Heart right ventricle (tissue), 16 donors: ENCODE measurements around the gene DAPK1. TPM values are rescaled to one million over a fixed set of nuclear protein-coding genes. Genes with fewer than 3 reads are reported as not detected.

ENCODE experiments used
- ATAC-seq, 8 donors: fragments of 200-7000 bp; cut with Tn5 transposase; one replicate each; pipeline ENCODE4 v1.9.1; 2020; ENCODE audit warnings: mild to moderate bottlenecking in 8 of 8, moderate library complexity in 8 of 8, moderate number of reproducible peaks in 1 of 8
- DNase-seq, 2 donors: peaks; one replicate each; pipeline ENCODE4 v3.0.0-alpha.2; 2020
- H3K27ac ChIP-seq, 10 donors: fragments of 200-600 bp; sonication (generic) in 2 of 10; one replicate each; pipeline versions ENCODE4 v1.5.0 to v1.8.0; 2020 to 2022; ENCODE audit warnings: mild to moderate bottlenecking in 3 of 10
- H3K27me3 ChIP-seq, 7 donors: fragments of 200-600 bp; one replicate each; pipeline ENCODE4 v1.8.0; 2021 to 2022; ENCODE audit warnings: mild to moderate bottlenecking in 2 of 7
- H3K36me3 ChIP-seq, 9 donors: fragments of 200-600 bp; sonication (generic) in 1 of 9; one replicate each; pipeline versions ENCODE4 v1.5.0 to v1.8.0; 2020 to 2022; ENCODE audit warnings: mild to moderate bottlenecking in 2 of 9
- H3K4me1 ChIP-seq, 9 donors: fragments of 200-600 bp; sonication (generic) in 1 of 9; one replicate each; pipeline versions ENCODE4 v1.5.0 to v1.8.0; 2020 to 2022; ENCODE audit warnings: mild to moderate bottlenecking in 4 of 9
- H3K4me3 ChIP-seq, 10 donors: fragments of 200-600 bp; sonication (generic) in 2 of 10; one replicate each; pipeline versions ENCODE4 v1.5.0 to v1.8.0; 2020 to 2022; ENCODE audit warnings: mild to moderate bottlenecking in 7 of 10, moderate library complexity in 2 of 10
- H3K9me3 ChIP-seq, 11 donors: fragments of 200-600 bp in 10 of 11; sonication (generic) in 2 of 11; one replicate each; pipeline versions ENCODE4 v1.5.0 to v1.8.0; 2013 to 2022; ENCODE audit warnings: mild to moderate bottlenecking in 2 of 11, control low read depth in 1 of 11, moderate library complexity in 1 of 11
- WGBS, 2 donors: extraction: QIAGEN DNeasy Blood & Tissue Kit; methylation state at CpG; one replicate each; pipeline ENCODE4 v1.1.7; 2013; ENCODE audit warnings: inconsistent platforms in 1 of 2; 5-methylcytosine and 5-hydroxymethylcytosine counted together
- intact Hi-C, 10 donors: fragments of 100-400 bp; cut with DNase I; formaldehyde crosslinking; loops; one replicate each; pipeline versions ENCODE4 v1.11.1 to v1.14.2; 2022
- polyA plus RNA-seq, 2 donors: library from polyadenylated mRNA; stranded (reverse); fragments of 200-250 nt; gene quantifications; one replicate each; pipeline ENCODE4 v1.2.3, GENCODE V29; 2013
- total RNA-seq, 10 donors: library from RNA; stranded (reverse); fragmentation: NEBNext Ultra II Directional in 3 of 10; extraction: Animal tissue kit (Norgen Biotek cat#: 25700) in 3 of 10; gene quantifications; one replicate each; pipeline versions ENCODE4 v1.2.1 to v1.2.4, GENCODE V29; 2021 to 2023
- TF ChIP-seq, protein P1 (sequence below), 9 donors: fragments of 200-600 bp; sonication (generic) in 2 of 9; IDR thresholded peaks; one replicate each; pipeline versions ENCODE4 v1.5.0 to v1.8.0; 2021 to 2022; ENCODE audit warnings: antibody characterized with exemption in 9 of 9, mild to moderate bottlenecking in 5 of 9, moderate library complexity in 1 of 9
- donor health status: Arrhythmogenic right ventricular cardiomyopathy.
- donor health status: ischemic (EF 13 %, LVEDD 7.1; RV severe dilation, severe dysfunction).
- donor health status: healthy with polysubstance abuse.
- donor health status: DM: no; HTN: yes; CAD: no.
- donor health status: DM: no; HTN: no; CAD: no.
- donor health status: ischemic (EF 25% LVEDD 6.9; RV normal size, moderate dysfunction).
- donor health status: ischemic (EF 25% LVEDD 5.7; RV mildly dilated, moderate dysfunction).
- donor health status: healthy.
- donor health status: DM: yes; HTN: yes; CAD: no.
- donor health status: Ischemic cardiomyopathy.
- donor health status: ischemic (EF 35%, LVEDD 5.7; RV mildly dilated, moderate dysfunction).
- donor health status: nonischemic (EF 11% LVEDD 7.7; RV severe dilation, severe dysfunction).
- donor health status: DM: yes; HTN: yes; CAD: no.
- donor health status: PGD.
- donor health status: ischemic (EF 29% LVEDD 5.4; RV normal size, mild dysfunction).
- donor health status: nonischemic (EF 23%, LVEDD 6.1; RV moderate dilation, normal function).

The DAPK1 gene
- total and polyA plus RNA-seq, 12 donors = 1.1 to 15.5 (median 4.2) TPM

DNA sequence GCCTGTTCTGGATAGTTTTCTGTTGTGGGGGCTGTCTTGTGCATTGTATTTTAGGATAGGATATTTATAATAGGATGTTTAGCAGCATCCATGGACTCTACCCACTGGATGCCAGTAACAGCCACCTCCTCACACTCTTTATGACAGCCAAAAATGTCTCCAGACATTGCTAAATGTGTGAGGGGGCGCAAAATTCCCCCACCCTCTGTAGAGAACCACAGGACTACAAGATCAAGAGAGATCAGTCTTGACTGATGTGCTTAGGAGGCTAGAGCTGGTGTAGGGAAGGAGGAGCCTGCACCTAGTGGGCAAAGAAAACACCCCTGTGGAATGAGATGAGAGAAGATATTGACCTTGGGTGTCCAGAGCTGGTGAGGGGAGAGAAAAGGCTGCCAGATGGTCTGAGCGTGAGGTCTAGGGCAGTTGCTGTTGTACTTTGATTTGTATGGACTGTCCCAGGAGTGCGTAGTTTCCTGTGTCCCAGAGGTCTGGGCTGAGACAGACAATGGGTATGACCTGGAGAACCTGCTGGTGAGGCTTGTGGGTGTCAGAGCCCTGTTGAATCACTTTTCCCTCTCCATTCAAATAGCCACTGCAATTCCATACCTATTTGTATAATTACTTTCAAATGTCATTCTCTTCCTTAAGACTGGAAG lies 16.3 kb downstream of the DAPK1 start:
- Histone ChIP-seq H3K27ac (no peak overlapping the region), H3K4me1 (peaks cover 0 to 77% (median 5%) of the 10 kb centered on the region in 9 donors), H3K27me3 (peaks cover 0 to 16% (median 0%) of the 10 kb centered on the region in 7 donors), H3K9me3 (peaks cover 0 to 6% (median 0%) of the 10 kb centered on the region in 11 donors), H3K4me3 (no peak overlapping the region), H3K36me3 (no peaks in the 10 kb centered on the region)
- ATAC-seq (no peak), DNase-seq (no peak)
- 95 to 100% methylated on average over 3 of the region's 3 CpGs for WGBS, 2 donors
- intact Hi-C loops = no loop called here
- TF ChIP-seq, protein P1, sequence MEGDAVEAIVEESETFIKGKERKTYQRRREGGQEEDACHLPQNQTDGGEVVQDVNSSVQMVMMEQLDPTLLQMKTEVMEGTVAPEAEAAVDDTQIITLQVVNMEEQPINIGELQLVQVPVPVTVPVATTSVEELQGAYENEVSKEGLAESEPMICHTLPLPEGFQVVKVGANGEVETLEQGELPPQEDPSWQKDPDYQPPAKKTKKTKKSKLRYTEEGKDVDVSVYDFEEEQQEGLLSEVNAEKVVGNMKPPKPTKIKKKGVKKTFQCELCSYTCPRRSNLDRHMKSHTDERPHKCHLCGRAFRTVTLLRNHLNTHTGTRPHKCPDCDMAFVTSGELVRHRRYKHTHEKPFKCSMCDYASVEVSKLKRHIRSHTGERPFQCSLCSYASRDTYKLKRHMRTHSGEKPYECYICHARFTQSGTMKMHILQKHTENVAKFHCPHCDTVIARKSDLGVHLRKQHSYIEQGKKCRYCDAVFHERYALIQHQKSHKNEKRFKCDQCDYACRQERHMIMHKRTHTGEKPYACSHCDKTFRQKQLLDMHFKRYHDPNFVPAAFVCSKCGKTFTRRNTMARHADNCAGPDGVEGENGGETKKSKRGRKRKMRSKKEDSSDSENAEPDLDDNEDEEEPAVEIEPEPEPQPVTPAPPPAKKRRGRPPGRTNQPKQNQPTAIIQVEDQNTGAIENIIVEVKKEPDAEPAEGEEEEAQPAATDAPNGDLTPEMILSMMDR (IDR thresholded peaks at IDR 0.05) = no peak

DNA sequence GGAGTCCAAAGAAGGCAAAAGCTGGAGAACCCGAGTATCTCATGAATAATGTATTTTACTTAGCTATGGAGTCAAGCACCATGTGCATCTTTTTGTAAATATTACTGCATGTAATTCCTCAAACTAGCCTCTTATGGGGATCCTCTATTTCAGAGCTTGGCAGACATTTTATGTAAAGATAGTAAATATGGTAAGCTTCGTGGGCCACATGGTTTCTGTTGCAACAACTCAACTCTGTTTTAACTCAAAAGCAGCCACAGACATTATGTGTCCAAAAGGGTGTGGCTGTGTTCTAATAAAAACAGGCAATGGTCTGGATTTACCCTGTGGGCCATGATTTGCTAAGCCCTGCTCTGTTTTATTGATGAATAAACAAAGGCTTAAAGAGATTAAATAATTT lies 17.3 kb downstream of the DAPK1 start:
- ATAC-seq = no peak
- Histone ChIP-seq H3K4me1 (peaks cover 0 to 73% (median 5%) of the 10 kb centered on the region in 9 donors), H3K27me3 (peaks cover 0 to 12% (median 0%) of the 10 kb centered on the region in 7 donors), H3K9me3 (peaks cover 0 to 6% (median 0%) of the 10 kb centered on the region in 11 donors), H3K36me3 (no peaks in the 10 kb centered on the region), H3K4me3 (no peak overlapping the region), H3K27ac (no peak overlapping the region)
- TF ChIP-seq, protein P1 (IDR thresholded peaks at IDR 0.05) = no peak
- 77 to 85% methylated on average over 2 of the region's 2 CpGs for WGBS, 2 donors
- intact Hi-C loops = no loop called here
- no peak for DNase-seq

DNA sequence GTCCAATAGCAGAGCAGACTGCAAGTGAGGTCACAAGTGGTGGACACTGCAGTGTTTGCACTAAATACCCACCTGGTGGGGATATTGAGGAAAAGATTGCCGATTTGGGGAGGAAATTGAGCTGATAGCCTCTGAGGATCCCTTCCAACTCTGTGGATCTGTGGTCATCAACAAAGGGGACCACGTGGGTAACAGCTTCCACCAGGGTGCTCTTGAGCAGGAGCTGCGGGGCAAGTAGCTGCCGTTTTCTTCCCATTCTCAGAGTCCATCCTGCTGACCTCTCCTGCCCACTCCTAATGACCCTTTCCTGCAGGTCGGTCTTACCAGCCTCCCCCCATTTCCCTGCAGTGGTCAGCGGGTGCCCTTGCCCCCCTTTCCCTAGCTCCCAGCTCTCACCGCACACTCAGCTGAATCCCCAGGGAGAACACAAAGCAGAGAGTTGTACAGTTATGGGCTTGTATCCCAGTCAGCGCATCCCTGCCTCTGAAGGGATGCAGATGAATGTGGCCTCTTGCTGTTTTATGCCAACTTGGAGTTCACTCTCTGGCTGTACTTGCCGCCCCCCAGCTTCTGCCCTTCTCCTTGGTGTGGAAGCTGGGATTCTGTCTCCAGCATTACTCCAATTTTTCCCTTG lies 18.0 kb downstream of the DAPK1 start:
- ATAC-seq (no peak), DNase-seq (no peak)
- intact Hi-C loops = no loop called here
- peaks cover 0 to 11% (median 0%) of the 10 kb centered on the region in 7 donors for H3K27me3 ChIP-seq
- TF ChIP-seq, protein P1 (IDR thresholded peaks at IDR 0.05) = no peak
- H3K4me1 ChIP-seq = peaks cover 0 to 67% (median 5%) of the 10 kb centered on the region in 9 donors
- WGBS, 2 donors = 79 to 85% methylated on average over 9 of the region's 9 CpGs
- H3K27ac ChIP-seq = peak overlapping the region in 1 of 10 donors; percentile 73
- H3K4me3 ChIP-seq = no peak overlapping the region
- peaks cover 0 to 6% (median 0%) of the 10 kb centered on the region in 11 donors for H3K9me3 ChIP-seq
- no peaks in the 10 kb centered on the region for H3K36me3 ChIP-seq

DNA sequence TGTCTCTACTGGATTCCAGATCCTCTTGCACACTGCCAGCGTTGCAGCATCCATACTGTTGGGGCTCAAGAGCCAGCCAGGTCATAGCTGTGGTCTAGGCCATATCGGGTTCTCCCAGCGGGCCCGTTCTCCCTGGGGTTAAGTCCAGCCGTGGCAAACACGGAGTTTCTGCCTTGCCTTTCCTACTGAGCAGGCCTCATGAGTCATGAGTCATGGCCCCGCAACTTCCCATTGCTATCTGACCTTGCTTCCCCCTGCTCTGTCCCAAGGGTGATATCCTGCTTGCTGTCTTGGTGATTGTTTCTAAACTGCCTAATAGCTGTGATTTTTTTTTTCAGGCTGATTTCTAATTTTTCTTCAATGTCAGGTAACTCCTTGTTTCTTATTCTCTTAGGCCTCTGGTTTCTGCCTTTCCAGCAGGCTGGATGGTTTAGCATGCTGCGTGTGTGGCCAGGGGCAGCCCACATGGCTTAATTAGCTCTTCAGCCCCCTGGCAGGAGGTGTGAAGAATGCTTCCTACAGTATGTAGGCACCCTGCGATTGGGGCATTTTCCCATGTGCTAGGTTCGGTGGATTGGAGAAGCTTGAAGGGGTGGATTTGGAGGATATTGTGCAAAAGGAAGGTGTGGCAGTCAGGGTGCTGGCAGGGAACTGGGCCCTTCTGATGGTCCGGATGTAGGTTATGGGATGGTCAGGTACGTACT lies 18.7 kb downstream of the DAPK1 start:
- peaks cover 0 to 11% (median 0%) of the 10 kb centered on the region in 7 donors for H3K27me3 ChIP-seq
- no peaks in the 10 kb centered on the region for H3K36me3 ChIP-seq
- H3K4me3 ChIP-seq = no peak overlapping the region
- 61 to 74% methylated on average over 12 of the region's 12 CpGs for WGBS, 2 donors
- peak overlapping the region in 1 of 10 donors; percentile 73 for H3K27ac ChIP-seq
- TF ChIP-seq, protein P1 (IDR thresholded peaks at IDR 0.05) = no peak
- peaks cover 0 to 6% (median 0%) of the 10 kb centered on the region in 11 donors for H3K9me3 ChIP-seq
- ATAC-seq (peak; percentile 55 to 85 (median 77)), DNase-seq (peak; percentile 35 to 53)
- peaks cover 0 to 67% (median 5%) of the 10 kb centered on the region in 9 donors for H3K4me1 ChIP-seq
- intact Hi-C loops = no loop called here
